Epithelial cell of prostate (primary cell): ENCODE results near the gene CBX2.

Experiments used
- DNase-seq: peaks from one replicate; pipeline ENCODE4 v3.0.0-alpha.2; 2011; ENCODE audit warnings: low read depth, low spot score
- H3K27ac ChIP-seq: fragments of 450-650 bp; 2 replicates; pipeline ENCODE4 v1.5.1; 2017; ENCODE audit warnings: mild to moderate bottlenecking

CBX2 gene

DNA sequence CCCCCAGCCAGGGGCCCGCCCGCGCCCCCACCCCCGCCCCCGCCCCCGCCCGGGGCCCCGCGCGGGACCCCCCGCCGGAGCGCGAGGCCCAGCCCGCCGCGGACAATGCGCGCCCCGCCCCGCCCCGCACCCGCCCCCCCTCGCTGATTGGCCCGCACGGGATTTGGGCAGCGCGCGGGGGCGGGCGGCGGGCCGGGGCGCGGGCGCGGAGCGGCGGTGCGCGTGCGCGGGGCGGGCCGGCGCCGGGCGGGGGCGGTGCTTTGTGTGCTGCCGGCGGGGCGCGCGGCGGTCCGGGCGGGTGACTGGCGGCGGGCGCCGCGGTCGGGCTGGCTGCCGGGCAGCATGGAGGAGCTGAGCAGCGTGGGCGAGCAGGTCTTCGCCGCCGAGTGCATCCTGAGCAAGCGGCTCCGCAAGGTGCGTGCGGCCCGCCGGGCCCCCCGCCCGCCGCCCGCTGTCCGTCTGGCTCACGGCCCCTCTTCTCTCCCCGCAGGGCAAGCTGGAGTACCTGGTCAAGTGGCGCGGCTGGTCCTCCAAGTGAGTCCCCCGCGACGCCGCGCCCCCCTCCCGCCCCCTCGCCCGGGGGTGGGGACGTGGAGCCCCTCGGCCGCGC lies at the start of gene CBX2:
Gene CBX2 (plus strand): TSS at position 255 of the 610 bp plus-strand sequence. CDS start 88 bp downstream, at position 343.
- DNase-seq: peak; percentile 8
- H3K27ac ChIP-seq: no peak within 1 kb of the TSS

DNA sequence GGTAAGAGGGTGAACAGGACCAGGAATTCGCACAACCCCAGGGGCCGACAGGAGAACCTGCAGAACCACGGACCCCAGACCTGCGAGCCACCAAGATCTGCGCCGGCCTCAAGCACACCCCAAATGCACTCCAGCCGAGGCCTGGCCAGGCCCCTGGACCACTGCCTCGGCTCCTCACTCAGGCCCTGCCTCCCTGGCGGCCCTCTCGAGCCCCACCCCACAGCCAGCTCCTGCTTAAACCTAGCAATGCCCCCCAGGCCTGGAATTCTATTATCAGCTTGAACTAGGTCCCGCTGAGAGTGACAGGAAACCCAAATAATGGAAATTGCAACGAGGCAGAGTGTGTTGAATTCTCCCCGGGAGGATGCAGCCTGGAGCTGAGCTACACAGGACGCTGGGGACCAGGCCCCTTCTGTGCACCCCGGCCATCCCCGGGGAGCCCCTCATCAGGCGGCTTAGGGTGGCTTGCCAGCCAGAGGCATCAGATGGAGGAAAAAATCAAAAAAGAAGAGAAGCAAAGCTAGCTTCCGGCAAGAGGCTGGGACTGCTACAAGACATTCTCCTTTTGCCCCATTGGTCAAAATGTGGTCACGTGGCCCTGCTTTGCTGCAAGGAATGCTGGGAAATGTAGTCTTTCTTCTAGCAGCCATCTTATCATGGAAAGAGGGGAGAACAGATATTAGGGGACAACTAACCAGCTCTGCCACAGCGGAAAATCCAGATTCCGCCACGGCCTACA lies 49.6 kb upstream of the CBX2 start:
- peak; percentile 37 for DNase-seq
- no peak overlapping the region for H3K27ac ChIP-seq

- DNase-seq: no peak
- H3K27ac ChIP-seq: no peak overlapping the region
These were observed 49.0 kb upstream of the CBX2 start for GRCh38 chr17:79728908-79729471.

GRCh38 chr17:79729761-79730160 lies 48.2 kb upstream of the CBX2 start:
- no peak overlapping the region for H3K27ac ChIP-seq
- no peak for DNase-seq

DNA sequence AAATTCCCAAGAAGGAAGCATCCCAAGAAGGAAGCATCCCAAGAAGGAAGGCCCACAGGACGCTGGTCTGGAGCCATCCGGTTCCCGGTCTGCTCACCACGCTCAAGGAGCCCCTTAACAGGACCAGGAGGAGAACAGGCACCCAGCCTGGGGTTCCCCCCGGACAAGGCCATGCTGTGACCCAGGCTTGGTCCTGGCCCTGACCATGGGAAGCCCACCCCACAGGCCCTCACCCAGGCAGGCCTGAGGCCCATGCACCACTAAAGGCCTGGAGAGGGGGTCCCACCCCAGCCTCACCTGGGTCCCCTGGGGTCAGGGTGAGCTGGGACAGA lies 47.5 kb upstream of the CBX2 start:
- H3K27ac ChIP-seq: no peak overlapping the region
- DNase-seq: no peak

- H3K27ac ChIP-seq: no peak within 1 kb of the TSS
- DNase-seq: no peak
These were observed 47.0 kb upstream of the CBX2 start, which contains the start of gene ENPP7 for GRCh38 chr17:79730769-79731483. ENPP7 (plus strand) TSS chr17:79730943; CDS start chr17:79731140, 197 bp downstream.

GRCh38 chr17:79732254-79732653 lies 45.7 kb upstream of the CBX2 start:
- H3K27ac ChIP-seq: no peak overlapping the region
- DNase-seq: no peak

DNA sequence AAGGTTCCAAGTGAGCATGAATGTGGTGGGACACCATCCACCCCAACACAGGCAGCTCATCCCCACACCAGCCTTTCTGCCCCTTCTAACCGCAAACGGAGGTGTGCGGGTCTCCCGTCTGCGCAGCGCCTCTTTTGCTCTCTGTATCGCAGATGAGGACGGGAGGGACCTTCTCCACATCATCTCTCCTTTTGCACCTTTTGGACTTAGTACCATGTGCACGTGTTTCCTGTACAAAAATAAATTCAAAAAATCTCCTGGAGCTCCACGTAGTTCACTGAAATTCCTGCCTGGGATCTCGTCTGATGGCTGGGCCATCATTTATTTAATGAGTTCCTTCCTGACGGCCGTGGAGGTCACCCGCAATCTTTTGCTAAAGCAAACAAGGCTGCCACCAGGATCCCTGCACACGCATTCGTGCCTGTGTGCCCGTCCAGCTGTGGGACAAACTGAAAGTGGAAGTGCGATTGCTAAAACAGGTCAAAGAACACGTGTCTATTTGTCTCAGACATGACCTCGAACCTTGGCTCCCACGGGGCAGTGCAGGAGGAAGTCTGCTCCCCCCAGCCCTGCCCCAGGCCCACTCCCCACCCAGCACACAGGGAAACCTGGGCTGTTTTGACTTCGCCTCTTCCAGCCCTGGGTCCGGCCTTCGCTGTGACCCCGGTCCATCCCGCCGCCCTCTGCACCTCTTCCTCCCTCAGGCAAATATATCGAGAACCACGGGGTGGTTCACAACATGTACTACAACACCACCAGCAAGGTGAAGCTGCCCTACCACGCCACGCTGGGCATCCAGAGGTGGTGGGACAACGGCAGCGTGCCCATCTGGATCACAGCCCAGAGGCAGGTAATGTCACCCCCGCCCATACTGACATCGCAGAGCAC lies 44.9 kb upstream of the CBX2 start:
- H3K27ac ChIP-seq: no peak overlapping the region
- no peak for DNase-seq

- DNase-seq: no peak
- H3K27ac ChIP-seq: no peak overlapping the region
These were observed 44.3 kb upstream of the CBX2 start for GRCh38 chr17:79733692-79734070.

DNA sequence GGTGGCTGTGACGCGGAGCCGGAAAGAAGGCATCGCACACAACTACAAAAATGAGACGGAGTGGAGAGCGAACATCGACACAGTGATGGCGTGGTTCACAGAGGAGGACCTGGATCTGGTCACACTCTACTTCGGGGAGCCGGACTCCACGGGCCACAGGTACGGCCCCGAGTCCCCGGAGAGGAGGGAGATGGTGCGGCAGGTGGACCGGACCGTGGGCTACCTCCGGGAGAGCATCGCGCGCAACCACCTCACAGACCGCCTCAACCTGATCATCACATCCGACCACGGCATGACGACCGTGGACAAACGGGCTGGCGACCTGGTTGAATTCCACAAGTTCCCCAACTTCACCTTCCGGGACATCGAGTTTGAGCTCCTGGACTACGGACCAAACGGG lies 42.9 kb upstream of the CBX2 start:
- no peak for DNase-seq
- no peak overlapping the region for H3K27ac ChIP-seq

DNA sequence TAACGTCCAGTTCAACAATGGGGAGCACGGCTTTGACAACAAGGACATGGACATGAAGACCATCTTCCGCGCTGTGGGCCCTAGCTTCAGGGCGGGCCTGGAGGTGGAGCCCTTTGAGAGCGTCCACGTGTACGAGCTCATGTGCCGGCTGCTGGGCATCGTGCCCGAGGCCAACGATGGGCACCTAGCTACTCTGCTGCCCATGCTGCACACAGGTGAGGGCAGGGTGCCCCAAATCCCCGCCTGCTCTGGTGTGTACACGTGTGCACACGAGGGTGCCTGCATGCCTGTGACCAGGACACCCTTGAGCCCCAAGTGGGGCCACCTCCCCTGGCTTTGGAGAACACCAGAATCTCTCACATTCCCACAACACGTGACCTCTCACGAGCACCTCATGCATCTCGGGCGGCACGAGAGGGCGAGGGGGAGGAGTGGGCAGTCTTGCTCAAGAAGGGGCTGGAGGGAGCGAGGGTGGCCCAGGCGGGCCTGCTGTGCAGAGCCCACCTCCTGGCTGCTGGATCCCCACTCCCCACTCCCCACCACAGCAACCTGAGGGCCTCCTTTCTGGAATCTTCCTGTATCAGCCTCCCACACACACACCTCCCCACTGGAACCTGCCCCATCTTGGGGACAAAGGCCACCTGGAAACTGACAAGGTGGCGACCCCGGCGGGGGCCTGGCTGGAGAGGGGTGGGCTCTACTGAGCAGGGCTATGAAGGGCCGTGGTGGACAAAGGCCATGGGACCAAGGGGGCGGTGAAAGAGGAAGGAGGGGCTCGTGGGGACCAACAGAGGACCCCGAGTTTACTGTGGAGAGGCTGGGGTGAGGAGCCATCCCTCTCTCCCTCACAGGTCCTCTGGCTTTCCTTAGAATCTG lies 40.7 kb upstream of the CBX2 start:
- DNase-seq: no peak
- H3K27ac ChIP-seq: no peak overlapping the region

DNA sequence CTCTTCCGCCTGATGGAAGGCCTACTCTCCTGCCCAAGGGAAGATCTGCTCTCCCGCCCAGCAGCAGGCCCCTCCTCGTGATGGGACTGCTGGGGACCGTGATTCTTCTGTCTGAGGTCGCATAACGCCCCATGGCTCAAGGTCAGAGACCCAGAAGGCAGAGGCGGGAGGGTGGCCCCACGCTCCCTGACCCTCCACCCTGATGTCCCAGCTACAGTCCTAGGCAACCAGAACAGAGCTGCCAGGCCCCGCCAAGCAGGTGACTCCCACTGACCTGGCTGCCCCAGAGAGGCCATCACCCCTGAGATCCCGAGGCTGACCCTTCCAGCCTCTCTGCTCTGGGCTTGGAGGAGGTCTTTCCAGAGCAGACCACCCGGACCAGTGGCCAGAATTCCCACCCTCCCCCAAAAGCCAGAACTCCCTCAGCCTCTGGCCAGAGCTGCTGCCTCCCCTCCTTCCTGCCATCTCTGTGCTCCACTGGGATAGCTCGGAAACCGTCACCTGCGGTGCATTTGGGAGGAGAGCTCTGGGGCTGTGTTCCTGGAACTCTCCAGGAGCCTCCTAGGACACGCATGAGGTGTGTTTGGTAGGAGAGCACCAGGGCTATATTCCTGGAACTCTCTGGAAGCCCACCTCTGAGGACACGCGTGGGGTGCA lies 39.9 kb upstream of the CBX2 start:
- H3K27ac ChIP-seq: no peak overlapping the region
- DNase-seq: no peak

GRCh38 chr17:79738643-79739042 lies 39.3 kb upstream of the CBX2 start:
- H3K27ac ChIP-seq: no peak overlapping the region
- DNase-seq: no peak

GRCh38 chr17:79739148-79740062 lies 38.5 kb upstream of the CBX2 start:
- DNase-seq: no peak
- H3K27ac ChIP-seq: no peak overlapping the region

- no peak overlapping the region for H3K27ac ChIP-seq
- DNase-seq: no peak
These were observed 37.5 kb upstream of the CBX2 start for GRCh38 chr17:79740413-79740812.

DNA sequence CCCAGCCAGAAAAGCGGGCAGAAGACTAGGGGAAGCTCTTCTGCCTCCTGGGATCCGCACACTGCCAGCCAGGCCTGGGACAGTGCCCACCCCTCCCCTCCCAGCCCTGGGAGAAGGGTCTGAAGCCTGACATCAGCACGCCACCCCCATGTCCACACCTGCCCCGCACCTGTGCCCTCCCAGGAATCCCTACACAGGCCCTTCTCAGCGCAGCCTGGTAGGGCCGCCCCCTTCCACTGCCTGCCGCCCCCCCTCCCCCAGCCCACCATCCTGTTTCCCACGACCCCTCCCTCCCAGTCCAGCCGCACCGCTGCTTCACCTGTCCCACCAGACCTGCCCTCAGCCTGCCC lies 36.6 kb upstream of the CBX2 start:
- no peak overlapping the region for H3K27ac ChIP-seq

GRCh38 chr17:79741751-79742588 lies 36.0 kb upstream of the CBX2 start:
- DNase-seq: no peak
- H3K27ac ChIP-seq: no peak overlapping the region

More for the DNA sequence above, 36.6 kb upstream of the CBX2 start:
- no peak for DNase-seq
